OCI-LY7 (cell line): ENCODE data around the gene SEPTIN10. TPM values are rescaled to one million over a fixed set of nuclear protein-coding genes. Genes with fewer than 3 reads are reported as not detected.

Experiments
- BruUV-seq: library from RNA; stranded (reverse); fragments of 400-500 nt; replicated peaks from 2 replicates; lab custom pipeline; 2021; lab: Mats Ljungman, UMichigan
- CTCF ChIA-PET: fragments of 300-600 bp; sonication (Branson Sonifier 250); formaldehyde crosslinking; loops from one replicate; lab custom pipeline; 2022; ENCODE audit warnings: antibody characterized with exemption; ENCODE audit not compliant: unreplicated experiment; lab: Charles Lee
- POLR2A ChIA-PET: fragments of 300-600 bp; sonication (Branson Sonifier 250); formaldehyde crosslinking; loops from one replicate; lab custom pipeline; 2022; ENCODE audit warnings: antibody characterized with exemption; lab: Charles Lee
- DNase-seq: peaks from one replicate; pipeline ENCODE4 v3.0.0-alpha.2; 2015; ENCODE audit warnings: low spot score
- H2AFZ ChIP-seq: fragments of 200-600 bp; sonication (generic), shearing (Covaris generic); 2 replicates; pipeline ENCODE4 v1.6.1; 2014; ENCODE audit warnings: mild to moderate bottlenecking, antibody characterized with exemption, low read length, moderate library complexity
- H3K27ac ChIP-seq: fragments of 200-600 bp; sonication (generic); 2 replicates; pipeline ENCODE4 v1.5.1; 2014; ENCODE audit warnings: mixed run types, low read depth, mild to moderate bottlenecking, moderate library complexity, low read length, inconsistent platforms; ENCODE audit not compliant: poor library complexity, severe bottlenecking
- H3K36me3 ChIP-seq: fragments of 200-600 bp; sonication (generic); 2 replicates; pipeline ENCODE4 v1.6.1; 2014; ENCODE audit warnings: mild to moderate bottlenecking, antibody characterized with exemption, low read length, moderate library complexity, mixed read lengths; ENCODE audit not compliant: insufficient read depth
- H3K4me1 ChIP-seq: fragments of 200-600 bp; sonication (generic); 2 replicates; pipeline ENCODE4 v1.5.1; 2014; ENCODE audit warnings: mild to moderate bottlenecking, low read length; ENCODE audit not compliant: insufficient read depth, poor library complexity, severe bottlenecking
- H3K4me2 ChIP-seq: fragments of 200-600 bp; sonication (generic); 2 replicates; pipeline ENCODE4 v1.6.1; 2014; ENCODE audit warnings: mild to moderate bottlenecking, low read length
- H3K4me3 ChIP-seq: fragments of 200-600 bp; sonication (generic); 2 replicates; pipeline ENCODE4 v1.5.1; 2014; ENCODE audit warnings: mild to moderate bottlenecking, low read depth, low read length; ENCODE audit not compliant: poor library complexity, severe bottlenecking
- H3K79me2 ChIP-seq: fragments of 200-600 bp; sonication (generic); 2 replicates; pipeline ENCODE4 v1.6.1; 2016; ENCODE audit warnings: low read depth, mild to moderate bottlenecking, low read length, moderate library complexity, mixed read lengths; ENCODE audit not compliant: insufficient read depth
- H3K9me2 ChIP-seq: fragments of 200-600 bp; sonication (generic); 2 replicates; pipeline ENCODE4 v1.6.1; 2016; ENCODE audit warnings: mild to moderate bottlenecking, low read length, mixed read lengths; ENCODE audit not compliant: insufficient read depth
- H3K9me3 ChIP-seq: fragments of 200-600 bp; sonication (generic); 2 replicates; pipeline ENCODE4 v1.6.1; 2014; ENCODE audit warnings: mild to moderate bottlenecking, mixed run types, low read length, mixed read lengths
- H4K20me1 ChIP-seq: fragments of 200-600 bp; sonication (generic); 2 replicates; pipeline ENCODE4 v1.6.1; 2014; ENCODE audit warnings: mild to moderate bottlenecking, antibody characterized with exemption, low read length, moderate library complexity, mixed read lengths; ENCODE audit not compliant: insufficient read depth
- EZH2phosphoT487 ChIP-seq: fragments of 200-600 bp; sonication (generic); IDR thresholded peaks from 2 replicates; pipeline ENCODE4 v1.6.1; 2018; ENCODE audit warnings: low read depth, borderline replicate concordance, mild to moderate bottlenecking, mixed run types, antibody characterized with exemption, low read length, moderate library complexity, mixed read lengths
- intact Hi-C: fragments of 100-400 bp; cut with micrococcal nuclease; formaldehyde crosslinking; loops from one replicate; pipeline ENCODE4 v1.10.0; 2022; ENCODE audit not compliant: unreplicated experiment
- total RNA-seq, 2 experiments: library from RNA; depleted of rRNA in 1 of 2; stranded (reverse); fragments of >200 nt in 1 of 2; shearing (Covaris generic) in 1 of 2; gene quantifications; 2 replicates each; pipeline ENCODE4 v1.2.3, GENCODE V29; 2014 to 2022
- TF ChIP-seq, protein P1 (sequence below): fragments of 200-600 bp; sonication (generic); conservative IDR thresholded peaks from 2 replicates; pipeline ENCODE4 v1.5.1; 2014; ENCODE audit warnings: mild to moderate bottlenecking, antibody characterized with exemption, low read length, moderate library complexity, mixed read lengths

The SEPTIN10 gene
- total RNA-seq, 2 experiments from 2014 or later = not detected

DNA sequence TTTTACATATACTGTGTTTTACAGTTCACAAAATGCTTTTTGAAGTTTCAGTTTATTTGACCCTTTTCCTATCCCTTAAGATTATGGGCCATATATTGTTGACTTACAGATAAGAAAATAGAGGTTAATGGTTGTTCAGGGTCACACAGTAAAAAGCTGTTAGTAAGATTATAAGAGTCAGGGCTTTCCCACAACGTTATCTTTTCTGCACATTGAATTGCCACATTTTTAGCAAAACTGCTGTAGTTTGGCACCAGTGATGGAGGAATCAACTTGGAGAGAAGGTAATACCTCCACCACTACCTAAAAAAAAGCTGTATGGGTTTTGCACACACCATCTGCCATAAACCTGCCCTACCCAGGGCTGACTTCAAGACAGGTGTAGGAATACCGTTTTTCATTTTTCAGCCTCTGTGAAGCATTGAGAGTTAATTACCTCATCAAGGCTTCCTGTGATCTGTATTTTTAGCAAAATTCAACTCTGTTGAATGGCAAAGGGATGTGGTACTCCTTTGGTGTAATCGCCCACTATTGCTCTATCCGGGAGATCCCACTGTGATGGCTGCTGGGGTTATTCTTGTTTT, 5.4 kb upstream of the SEPTIN10 start:
- CTCF ChIA-PET = no interaction called here
- Histone ChIP-seq H3K27ac (no peak overlapping the region), H2AFZ (no peak overlapping the region), H3K9me2 (no peaks in the 10 kb centered on the region), H3K9me3 (no peaks in the 10 kb centered on the region), H3K4me1 (no peaks in the 10 kb centered on the region), H4K20me1 (no peaks in the 10 kb centered on the region), H3K4me3 (no peak overlapping the region), H3K36me3 (no peaks in the 10 kb centered on the region), H3K4me2 (no peak overlapping the region), H3K79me2 (no peaks in the 10 kb centered on the region)
- intact Hi-C loops = no loop called here
- DNase-seq = no peak
- BruUV-seq = no TSS peak
- no peak for TF ChIP-seq EZH2phosphoT487
- TF ChIP-seq, protein P1, sequence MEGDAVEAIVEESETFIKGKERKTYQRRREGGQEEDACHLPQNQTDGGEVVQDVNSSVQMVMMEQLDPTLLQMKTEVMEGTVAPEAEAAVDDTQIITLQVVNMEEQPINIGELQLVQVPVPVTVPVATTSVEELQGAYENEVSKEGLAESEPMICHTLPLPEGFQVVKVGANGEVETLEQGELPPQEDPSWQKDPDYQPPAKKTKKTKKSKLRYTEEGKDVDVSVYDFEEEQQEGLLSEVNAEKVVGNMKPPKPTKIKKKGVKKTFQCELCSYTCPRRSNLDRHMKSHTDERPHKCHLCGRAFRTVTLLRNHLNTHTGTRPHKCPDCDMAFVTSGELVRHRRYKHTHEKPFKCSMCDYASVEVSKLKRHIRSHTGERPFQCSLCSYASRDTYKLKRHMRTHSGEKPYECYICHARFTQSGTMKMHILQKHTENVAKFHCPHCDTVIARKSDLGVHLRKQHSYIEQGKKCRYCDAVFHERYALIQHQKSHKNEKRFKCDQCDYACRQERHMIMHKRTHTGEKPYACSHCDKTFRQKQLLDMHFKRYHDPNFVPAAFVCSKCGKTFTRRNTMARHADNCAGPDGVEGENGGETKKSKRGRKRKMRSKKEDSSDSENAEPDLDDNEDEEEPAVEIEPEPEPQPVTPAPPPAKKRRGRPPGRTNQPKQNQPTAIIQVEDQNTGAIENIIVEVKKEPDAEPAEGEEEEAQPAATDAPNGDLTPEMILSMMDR = no peak
- POLR2A ChIA-PET = no interaction called here

DNA sequence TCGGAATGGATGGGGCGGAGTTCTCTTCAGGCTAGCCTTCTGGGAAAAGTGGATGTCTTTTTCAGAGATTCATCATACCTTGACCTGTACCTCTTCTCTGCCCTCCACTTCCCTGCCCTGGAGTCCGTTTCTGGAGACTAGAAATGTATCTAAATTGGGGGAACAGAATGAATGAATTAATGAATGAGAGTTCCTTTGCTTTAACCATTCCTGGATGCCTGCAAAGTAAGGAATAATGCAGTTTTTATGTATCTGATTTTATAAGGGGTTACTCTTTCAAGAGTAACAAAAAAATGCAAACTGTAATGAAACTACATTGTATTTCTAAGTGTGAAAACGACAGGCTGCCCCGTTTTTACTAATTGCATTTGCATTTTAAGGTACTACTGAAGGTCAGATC, 2.4 kb upstream of the SEPTIN10 start:
- no peak overlapping the region for H3K4me2 ChIP-seq
- BruUV-seq = no TSS peak

DNA sequence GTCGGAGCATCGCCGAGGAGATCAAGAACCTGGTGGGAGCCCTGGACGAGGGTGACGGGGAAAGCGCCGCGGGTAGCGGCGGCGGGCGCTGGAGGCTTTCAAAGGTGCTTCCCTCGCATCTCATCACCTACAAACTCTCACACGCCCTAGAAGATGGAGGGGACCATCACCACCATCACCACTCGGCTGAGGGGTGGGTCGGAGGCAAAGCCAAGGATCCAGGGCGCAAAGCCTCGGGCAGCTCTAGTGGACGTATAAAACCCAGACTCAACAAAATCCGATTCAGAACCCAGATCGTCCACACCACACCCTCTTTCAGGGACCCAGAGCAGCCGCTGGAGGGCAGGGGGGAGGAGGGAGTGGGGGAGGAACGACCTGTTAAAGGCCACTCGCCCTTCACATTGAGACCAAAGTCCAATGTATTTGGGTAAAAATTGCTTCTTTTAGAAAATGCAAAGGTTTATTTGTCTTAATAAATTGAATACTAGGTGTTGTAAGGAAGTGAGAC, 1.9 kb upstream of the SEPTIN10 start:
- Histone ChIP-seq H4K20me1 (no peaks in the 10 kb centered on the region), H3K27ac (no peak overlapping the region), H3K4me3 (no peak overlapping the region), H3K9me2 (no peaks in the 10 kb centered on the region), H3K9me3 (no peaks in the 10 kb centered on the region), H3K36me3 (no peaks in the 10 kb centered on the region), H3K4me2 (no peak overlapping the region), H2AFZ (no peak overlapping the region), H3K79me2 (no peaks in the 10 kb centered on the region), H3K4me1 (no peaks in the 10 kb centered on the region)
- ChIA-PET POLR2A (interaction anchor here (0.6 kb wide), 1 partner anchor 32 kb away, joined by 3 read pairs; no protein-coding TSS in a partner anchor), CTCF (no interaction called here)
- no TSS peak for BruUV-seq
- TF ChIP-seq, protein P1 = no peak
- TF ChIP-seq EZH2phosphoT487 = no peak
- intact Hi-C loops = no loop called here
- no peak for DNase-seq

More for the DNA sequence above, 2.4 kb upstream of the SEPTIN10 start:
- no peak overlapping the region for H3K27ac ChIP-seq
- H2AFZ ChIP-seq = no peak overlapping the region
- intact Hi-C loops = no loop called here
- POLR2A ChIA-PET = no interaction called here
- H3K9me3 ChIP-seq = no peaks in the 10 kb centered on the region
- CTCF ChIA-PET = no interaction called here
- TF ChIP-seq EZH2phosphoT487 = no peak
- TF ChIP-seq, protein P1 = no peak
- no peaks in the 10 kb centered on the region for H3K79me2 ChIP-seq
- H3K4me3 ChIP-seq = no peak overlapping the region
- no peak for DNase-seq
- H4K20me1 ChIP-seq = no peaks in the 10 kb centered on the region
- H3K9me2 ChIP-seq = no peaks in the 10 kb centered on the region
- H3K36me3 ChIP-seq = no peaks in the 10 kb centered on the region
- no peaks in the 10 kb centered on the region for H3K4me1 ChIP-seq
